ENCODE results near the gene BCAS1. TPM values are rescaled to one million over a fixed set of nuclear protein-coding genes. Genes with fewer than 3 reads are reported as not detected.

The BCAS1 gene
- total and polyA plus RNA-seq, 10 donors, result 0.23 to 1.3 (median 0.55) TPM; not detected in 2

DNA sequence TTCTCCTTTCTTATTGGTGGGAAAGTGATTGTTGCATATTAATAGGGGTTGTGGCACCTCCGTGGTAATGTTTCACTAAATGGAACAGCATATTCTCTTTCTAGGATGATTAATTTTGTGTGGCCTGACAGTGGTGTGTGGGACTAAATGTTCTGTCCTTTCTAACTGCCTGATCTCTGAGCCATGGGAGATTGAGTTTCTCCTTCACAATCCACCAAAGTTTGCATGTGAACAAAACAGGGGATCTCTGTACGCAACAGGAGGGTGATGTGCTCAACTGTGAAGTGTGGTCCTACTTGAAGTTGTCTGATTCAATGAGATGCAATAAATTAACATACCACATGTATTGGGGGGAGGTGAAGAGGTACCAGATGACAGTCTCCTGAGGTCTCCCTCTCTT is 19.3 kb downstream of the BCAS1 start:
- WGBS, 5 donors, result 73 to 86% (median 78%) methylated on average over 2 of the region's 2 CpGs
- DNase-seq, result no peak
- Histone ChIP-seq H3K27me3 (replicated peaks in 1 of 7) (no peaks in the 10 kb centered on the region), H3K27ac (no peak overlapping the region), H3K4me1 (no peaks in the 10 kb centered on the region), H3K4me3 (no peak overlapping the region), H3K9me3 (peaks cover 0 to 15% (median under 1%) of the 10 kb centered on the region in 8 donors), H3K36me3 (no peaks in the 10 kb centered on the region)
- TF ChIP-seq CTCF (IDR thresholded peaks at IDR 0.05 in 8 of 11, conservative IDR thresholded peaks at IDR 0.05 in 3 of 11) (no peak), POLR2AphosphoS5 (IDR thresholded peaks at IDR 0.05) (no peak), POLR2A (IDR thresholded peaks at IDR 0.05) (no peak)
- intact Hi-C loops (cut with DNase I; ENCODE audit: low total_unique reads), result no loop called here

DNA sequence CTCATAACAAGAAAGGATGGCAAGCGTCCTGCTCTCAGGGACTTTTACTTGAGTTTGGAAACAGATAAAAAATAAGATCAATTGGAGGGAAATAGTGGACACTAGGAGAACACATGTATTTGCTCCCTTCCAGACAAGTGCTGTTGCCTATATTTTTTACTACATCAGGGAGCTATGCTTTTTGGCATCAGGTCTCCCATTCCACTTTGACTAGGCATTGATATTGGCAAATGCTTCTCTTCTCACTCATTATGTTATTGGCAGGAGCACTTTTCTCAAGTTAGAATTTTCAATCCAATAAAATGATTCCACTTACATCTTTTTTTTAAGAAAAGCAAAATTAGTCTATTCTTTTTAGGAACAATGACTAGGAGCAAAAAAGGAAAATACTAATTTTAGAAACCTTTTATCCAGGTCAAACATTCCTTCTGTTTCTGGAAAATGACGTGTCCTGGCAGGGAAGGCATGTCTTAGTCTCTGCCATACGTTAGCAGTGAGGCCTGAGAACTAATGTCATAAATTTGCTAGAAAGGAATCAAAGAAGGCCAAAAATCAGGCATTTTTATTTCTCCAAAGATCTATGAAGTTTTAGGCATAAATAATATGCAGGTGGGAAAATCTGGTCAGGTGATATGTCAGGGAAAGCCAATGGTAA is 21.4 kb downstream of the BCAS1 start:
- Histone ChIP-seq H3K9me3 (peaks cover 0 to 17% (median 3%) of the 10 kb centered on the region in 8 donors), H3K36me3 (no peaks in the 10 kb centered on the region), H3K4me1 (no peaks in the 10 kb centered on the region), H3K27me3 (replicated peaks in 1 of 7) (no peaks in the 10 kb centered on the region), H3K27ac (no peak overlapping the region), H3K4me3 (no peak overlapping the region)
- WGBS, 5 donors, result 77 to 96% (median 89%) methylated on average over 3 of the region's 3 CpGs
- no peak for DNase-seq
- TF ChIP-seq POLR2AphosphoS5 (IDR thresholded peaks at IDR 0.05) (no peak), POLR2A (IDR thresholded peaks at IDR 0.05) (no peak), CTCF (IDR thresholded peaks at IDR 0.05 in 8 of 11, conservative IDR thresholded peaks at IDR 0.05 in 3 of 11) (no peak)
- intact Hi-C loops (cut with DNase I; ENCODE audit: low total_unique reads), result no loop called here

DNA sequence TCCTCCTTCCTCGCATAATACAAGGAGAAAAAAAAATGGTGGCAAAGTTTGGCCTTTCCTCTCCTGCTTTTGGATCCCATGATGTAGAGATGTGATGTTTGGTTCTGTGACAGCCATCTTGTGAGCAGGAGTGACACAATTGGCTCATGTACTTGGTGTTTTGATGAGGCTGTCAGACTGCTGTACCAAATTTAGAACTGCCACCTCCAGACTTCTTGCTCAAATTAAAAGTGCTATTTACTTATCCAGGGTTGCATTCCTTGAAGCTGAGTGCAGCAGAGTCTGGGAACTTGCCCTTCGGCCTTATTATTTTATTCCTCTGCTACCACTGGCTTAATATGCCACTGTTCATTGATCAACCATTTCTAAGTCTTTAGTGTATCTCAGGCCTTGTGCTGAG is 21.9 kb downstream of the BCAS1 start:
- no peak for DNase-seq
- Histone ChIP-seq H3K9me3 (peaks cover 0 to 17% (median 3%) of the 10 kb centered on the region in 8 donors), H3K27ac (no peak overlapping the region), H3K4me1 (no peaks in the 10 kb centered on the region), H3K36me3 (no peaks in the 10 kb centered on the region), H3K27me3 (replicated peaks in 1 of 7) (no peaks in the 10 kb centered on the region), H3K4me3 (no peak overlapping the region)
- TF ChIP-seq POLR2A (IDR thresholded peaks at IDR 0.05) (no peak), CTCF (IDR thresholded peaks at IDR 0.05 in 8 of 11, conservative IDR thresholded peaks at IDR 0.05 in 3 of 11) (no peak), POLR2AphosphoS5 (IDR thresholded peaks at IDR 0.05) (no peak)
- 45 to 91% (median 84%) methylated on average over 2 of the region's 2 CpGs for WGBS, 5 donors
- intact Hi-C loops (cut with DNase I; ENCODE audit: low total_unique reads), result no loop called here

- no peaks in the 10 kb centered on the region for H3K36me3 ChIP-seq
- TF ChIP-seq POLR2AphosphoS5 (IDR thresholded peaks at IDR 0.05) (no peak), CTCF (IDR thresholded peaks at IDR 0.05 in 8 of 11, conservative IDR thresholded peaks at IDR 0.05 in 3 of 11) (no peak), POLR2A (IDR thresholded peaks at IDR 0.05) (no peak)
- peaks cover 0 to 17% (median 3%) of the 10 kb centered on the region in 8 donors for H3K9me3 ChIP-seq
- no peak overlapping the region for H3K4me3 ChIP-seq
- no peak for DNase-seq
- no peak overlapping the region for H3K27ac ChIP-seq
- H3K4me1 ChIP-seq, result no peaks in the 10 kb centered on the region
- WGBS, 5 donors, result 79 to 91% (median 81%) methylated on average over 1 of the region's 1 CpG
- intact Hi-C loops (cut with DNase I; ENCODE audit: low total_unique reads), result no loop called here
- no peaks in the 10 kb centered on the region for H3K27me3 ChIP-seq (replicated peaks in 1 of 7)
These were observed 22.7 kb downstream of the BCAS1 start for GRCh38 chr20:54047720-54048119.
